HG02642 (cell line): ENCODE data around the gene NOC3L.

Source experiments
- ATAC-seq: cut with Tn5 transposase; IDR thresholded peaks from one replicate; pipeline ENCODE4 v1.9.1; 2021; ENCODE audit warnings: mild to moderate bottlenecking; ENCODE audit not compliant: unreplicated experiment, poor library complexity

Gene NOC3L

GRCh38 chr10:94307046-94307615 lies 55.6 kb downstream of the NOC3L start:
- no peak for ATAC-seq

- no peak for ATAC-seq
Observed at GRCh38 chr10:94303929-94304328, 58.8 kb downstream of the NOC3L start.

- no peak for ATAC-seq
Observed at GRCh38 chr10:94300042-94300441, 62.7 kb downstream of the NOC3L start.

GRCh38 chr10:94299417-94299816 lies 63.3 kb downstream of the NOC3L start:
- ATAC-seq: no peak

GRCh38 chr10:94294168-94294567 lies 68.6 kb downstream of the NOC3L start:
- no peak for ATAC-seq

GRCh38 chr10:94293354-94293753 lies 69.4 kb downstream of the NOC3L start:
- no peak for ATAC-seq

- ATAC-seq: no peak
Observed at GRCh38 chr10:94292434-94293090, 70.2 kb downstream of the NOC3L start.

- no peak for ATAC-seq
Observed at GRCh38 chr10:94288361-94289101, 74.2 kb downstream of the NOC3L start.

GRCh38 chr10:94287336-94287735 lies 75.4 kb downstream of the NOC3L start:
- ATAC-seq: no peak

GRCh38 chr10:94286901-94287300 lies 75.8 kb downstream of the NOC3L start:
- ATAC-seq: no peak

- no peak for ATAC-seq
Observed at GRCh38 chr10:94285271-94285670, 77.5 kb downstream of the NOC3L start.
